B cell (primary cell): Measurements from ENCODE around the gene ZNF146. TPM values are rescaled to one million over a fixed set of nuclear protein-coding genes. Genes with fewer than 3 reads are reported as not detected.
"Not testable (repeated sequence)": the region's sequence is repeated elsewhere in the genome, so short reads cannot be mapped to it uniquely, and the experiment has no call there.

Experiments
- ATAC-seq: fragments of 200-7000 bp; cut with Tn5 transposase; one replicate; pipeline ENCODE4 v1.10.0; 2021; ENCODE audit warnings: low read depth, mild to moderate bottlenecking, moderate number of reproducible peaks, moderate library complexity
- CTCF ChIA-PET: fragments of 350-600 bp; sonication (Branson Sonifier 250); formaldehyde crosslinking; loops from one replicate; lab custom pipeline; 2021; ENCODE audit warnings: antibody characterized with exemption, inconsistent platforms; lab: Charles Lee
- POLR2A ChIA-PET: fragments of 350-600 bp; sonication (Branson Sonifier 250); formaldehyde crosslinking; loops from one replicate; lab custom pipeline; 2021; ENCODE audit warnings: antibody characterized with exemption; lab: Charles Lee
- DNase-seq: peaks from one replicate; pipeline ENCODE4 v3.0.0; 2013
- H2AFZ ChIP-seq: 2 replicates; pipeline ENCODE4 v1.6.1; 2012; ENCODE audit warnings: mild to moderate bottlenecking, low read depth, low read length; ENCODE audit not compliant: insufficient read depth, poor library complexity, severe bottlenecking
- H3K27ac ChIP-seq, 2 donors: 1 replicate in 1 of 2; 2 replicates in 1 of 2; pipeline ENCODE4 v1.5.1; 2012 to 2013; ENCODE audit warnings: low read length in 2 of 2, mild to moderate bottlenecking in 2 of 2, moderate library complexity in 1 of 2
- H3K27me3 ChIP-seq, 4 experiments: fragments of 200-600 bp in 1 of 4; sonication (generic) in 1 of 4; replicated peaks in 1 of 4; 1 replicate in 2 of 4; 2 replicates in 2 of 4; pipeline versions ENCODE4 v1.6.1 to v1.7.0; 2013 to 2016; ENCODE audit warnings: low read length in 3 of 4, mild to moderate bottlenecking in 2 of 4, mixed read lengths in 1 of 4, moderate library complexity in 1 of 4; ENCODE audit not compliant: insufficient read depth in 4 of 4, control insufficient read depth in 3 of 4; ENCODE audit errors: control extremely low read depth in 1 of 4
- H3K36me3 ChIP-seq, 2 experiments: replicated peaks in 1 of 2; 1 replicate in 1 of 2; 2 replicates in 1 of 2; pipeline versions ENCODE4 v1.6.1 to v1.7.1; 2013; ENCODE audit warnings: low read length in 1 of 2; ENCODE audit not compliant: insufficient read depth in 2 of 2, control insufficient read depth in 1 of 2; ENCODE audit errors: control extremely low read depth in 1 of 2, extremely low read depth in 1 of 2
- H3K4me1 ChIP-seq, 2 donors: fragments of 200-600 bp in 1 of 2; sonication (generic) in 1 of 2; 1 replicate in 1 of 2; 2 replicates in 1 of 2; pipeline versions ENCODE4 v1.5.1 to v1.6.1; 2013 to 2017; ENCODE audit warnings: low read length in 2 of 2; ENCODE audit not compliant: control insufficient read depth in 2 of 2, insufficient read depth in 2 of 2
- H3K4me2 ChIP-seq: replicated peaks from 2 replicates; pipeline ENCODE3; 2012; ENCODE audit warnings: mild to moderate bottlenecking, low read depth, low read length; ENCODE audit not compliant: poor library complexity, severe bottlenecking
- H3K4me3 ChIP-seq, 5 experiments: fragments of 200-600 bp in 1 of 5; sonication (generic) in 1 of 5; 1 replicate in 3 of 5; 2 replicates in 2 of 5; pipeline versions ENCODE4 v1.5.1 to v1.7.0; 2011 to 2016; ENCODE audit warnings: low read length in 4 of 5, mild to moderate bottlenecking in 4 of 5, low read depth in 2 of 5, control low read depth in 1 of 5, moderate library complexity in 1 of 5; ENCODE audit not compliant: insufficient read depth in 1 of 5; ENCODE audit errors: control extremely low read depth in 1 of 5, extremely low read depth in 1 of 5
- H3K79me2 ChIP-seq: fragments of 200-600 bp; sonication (generic); one replicate; pipeline ENCODE4 v1.6.0; 2016; ENCODE audit warnings: low read length; ENCODE audit not compliant: control insufficient read depth, insufficient read depth
- H3K9ac ChIP-seq: fragments of 200-600 bp; sonication (generic); 2 replicates; pipeline ENCODE4 v1.6.1; 2017; ENCODE audit warnings: mild to moderate bottlenecking, low read length, moderate library complexity
- H3K9me3 ChIP-seq, 3 donors: one replicate each; pipeline versions ENCODE4 v1.6.1 to v1.7.1; 2013; ENCODE audit warnings: low read length in 2 of 3; ENCODE audit not compliant: control insufficient read depth in 2 of 3, insufficient read depth in 1 of 3; ENCODE audit errors: control extremely low read depth in 1 of 3
- H4K20me1 ChIP-seq: 2 replicates; pipeline ENCODE4 v1.6.0; 2012; ENCODE audit warnings: mild to moderate bottlenecking, low read length; ENCODE audit not compliant: insufficient read depth, control insufficient read depth, poor library complexity, severe bottlenecking
- H3K27ac Mint-ChIP-seq: one replicate; pipeline ENCODE4 v1.8.0; 2021; ENCODE audit warnings: mixed read lengths
- H3K27me3 Mint-ChIP-seq: one replicate; pipeline ENCODE4 v1.8.0; 2021; ENCODE audit warnings: mixed read lengths
- H3K4me1 Mint-ChIP-seq: one replicate; pipeline ENCODE4 v1.8.0; 2021; ENCODE audit warnings: mixed read lengths
- H3K4me3 Mint-ChIP-seq: one replicate; pipeline ENCODE4 v1.8.0; 2021; ENCODE audit warnings: mixed read lengths
- H3K9me3 Mint-ChIP-seq: one replicate; pipeline ENCODE4 v1.8.0; 2022; ENCODE audit warnings: mixed read lengths; ENCODE audit not compliant: insufficient read depth
- WGBS: methylation state at CpG from one replicate; pipeline ENCODE4 v1.1.5; 2013; ENCODE audit warnings: missing lambda C conversion rate; ENCODE audit not compliant: insufficient coverage; 5-methylcytosine and 5-hydroxymethylcytosine counted together
- intact Hi-C: fragments of 100-400 bp; cut with micrococcal nuclease; formaldehyde crosslinking; loops from one replicate; pipeline ENCODE4 v1.10.0; 2022
- polyA plus RNA-seq: library from polyadenylated mRNA; depleted of rRNA; stranded (reverse); fragments of >200 nt; gene quantifications from 2 replicates; pipeline ENCODE4 v1.2.3, GENCODE V29; 2012
- small RNA-seq: library from RNA; depleted of rRNA; stranded (forward); fragments of <200 nt; gene quantifications from one replicate; pipeline ENCODE3, GENCODE V24; 2012; ENCODE audit warnings: low replicate concordance, low read depth; ENCODE audit not compliant: insufficient read length
- total RNA-seq, 2 donors: library from RNA; stranded (reverse); fragments of 120-200 nt in 1 of 2; gene quantifications; 1 replicate in 1 of 2; 2 replicates in 1 of 2; pipeline versions ENCODE4 v1.2.3 to v1.2.4, GENCODE V29; 2013 to 2022

The ZNF146 gene
- total and polyA plus RNA-seq, 2 donors (not counting 1 experiment from before 2014, with no cell fraction given) = 21.9 to 62.2 TPM

DNA sequence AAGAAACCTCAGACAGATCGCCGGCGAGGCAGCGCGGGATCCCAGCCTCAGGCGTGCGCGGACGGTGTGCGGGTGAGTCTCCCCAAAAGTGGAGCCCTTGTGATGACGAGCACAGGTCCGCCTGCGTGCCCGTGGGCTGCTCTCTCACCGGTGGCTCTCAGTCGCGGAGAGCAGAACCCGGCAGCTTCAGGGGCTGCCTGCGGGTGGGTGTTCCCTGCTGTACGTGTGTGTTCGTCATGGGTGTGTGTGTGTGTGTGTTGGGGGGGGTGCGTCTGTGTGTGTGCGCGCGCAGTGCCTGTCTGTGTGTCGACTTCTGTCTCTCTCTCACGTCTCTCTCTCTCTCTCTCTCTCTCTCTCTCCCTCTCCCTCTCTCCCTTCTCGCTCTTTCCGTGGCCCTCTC is 54.4 kb downstream of the ZNF146 start:
- POLR2A ChIA-PET, H3K79me2 ChIP-seq, H3K4me1 ChIP-seq, H3K9ac ChIP-seq, H3K27me3 ChIP-seq, H3K4me2 ChIP-seq, H2AFZ ChIP-seq, H3K9me3 Mint-ChIP-seq, H3K27ac ChIP-seq, H4K20me1 ChIP-seq, DNase-seq, ATAC-seq, intact Hi-C loops, CTCF ChIA-PET, H3K4me1 Mint-ChIP-seq, H3K4me3 Mint-ChIP-seq, H3K27ac Mint-ChIP-seq, H3K27me3 Mint-ChIP-seq, H3K4me3 ChIP-seq, H3K36me3 ChIP-seq: not testable (repeated sequence)
- H3K9me3 ChIP-seq = peaks cover 0 to 31% (median 0%) of the 10 kb centered on the region in 3 donors
- WGBS = no CpG with 5 or more reads among the region's 29 CpGs

Small RNA genes lying within 50 kb of the gene (small RNA-seq; reads per million reads assigned to genes)
- gene RF00019 = not detected

Other genes starting within 250 kb of the ZNF146 start
- 24.2 and 24.6 TPM in 2 replicates for gene SDHAF1, start 219.9 kb upstream of the ZNF146 start, total RNA-seq
- gene SDHAF1, start 219.9 kb upstream of the ZNF146 start, polyA plus RNA-seq = 11.8 and 22.0 TPM in 2 replicates
- 2.4 and 3.4 TPM in 2 replicates for gene SYNE4, start 206.3 kb upstream of the ZNF146 start, total RNA-seq
- gene SYNE4, start 206.3 kb upstream of the ZNF146 start, polyA plus RNA-seq = 2.3 and 2.5 TPM in 2 replicates
- 49.4 and 54.5 TPM in 2 replicates for gene ALKBH6, start 200.9 kb upstream of the ZNF146 start, total RNA-seq
- 56.5 and 65.5 TPM in 2 replicates for gene ALKBH6, start 200.9 kb upstream of the ZNF146 start, polyA plus RNA-seq
- 1.3 and 1.8 TPM in 2 replicates for gene CLIP3, start 182.2 kb upstream of the ZNF146 start, total RNA-seq
- 0.42 and 0.55 TPM in 2 replicates for gene CLIP3, start 182.2 kb upstream of the ZNF146 start, polyA plus RNA-seq
- 3.9 and 4.5 TPM in 2 replicates for gene THAP8, start 160.8 kb upstream of the ZNF146 start, total RNA-seq
- 2.8 and 5.7 TPM in 2 replicates for gene THAP8, start 160.8 kb upstream of the ZNF146 start, polyA plus RNA-seq
- 1.9 and 3.0 TPM in 2 replicates for gene WDR62, start 160.2 kb upstream of the ZNF146 start, total RNA-seq
- gene WDR62, start 160.2 kb upstream of the ZNF146 start, polyA plus RNA-seq = 1.8 and 1.9 TPM in 2 replicates
- gene OVOL3, start 104.0 kb upstream of the ZNF146 start, total RNA-seq = not detected in 2 replicates
- not detected in 2 replicates for gene OVOL3, start 104.0 kb upstream of the ZNF146 start, polyA plus RNA-seq
- 28.2 and 33.4 TPM in 2 replicates for gene POLR2I, start 100.2 kb upstream of the ZNF146 start, total RNA-seq
- 30.2 and 39.1 TPM in 2 replicates for gene POLR2I, start 100.2 kb upstream of the ZNF146 start, polyA plus RNA-seq
- 145 and 148 TPM in 2 replicates for gene TBCB, start 99.6 kb upstream of the ZNF146 start, total RNA-seq
- 187 and 193 TPM in 2 replicates for gene TBCB, start 99.6 kb upstream of the ZNF146 start, polyA plus RNA-seq
- gene CAPNS1, start 75.0 kb upstream of the ZNF146 start, total RNA-seq = 294 and 296 TPM in 2 replicates
- gene CAPNS1, start 75.0 kb upstream of the ZNF146 start, polyA plus RNA-seq = 201 and 272 TPM in 2 replicates
- not detected in 2 replicates for gene COX7A1, start 62.7 kb upstream of the ZNF146 start, total RNA-seq
- not detected in 2 replicates for gene COX7A1, start 62.7 kb upstream of the ZNF146 start, polyA plus RNA-seq
- 5.2 and 5.5 TPM in 2 replicates for gene ZNF565, start 441 bp upstream of the ZNF146 start, total RNA-seq
- 2.9 and 3.0 TPM in 2 replicates for gene ZNF565, start 441 bp upstream of the ZNF146 start, polyA plus RNA-seq
- 22.4 and 22.7 TPM in 2 replicates for gene ZFP14, start 164.1 kb downstream of the ZNF146 start, total RNA-seq
- 5.1 and 5.2 TPM in 2 replicates for gene ZFP14, start 164.1 kb downstream of the ZNF146 start, polyA plus RNA-seq
- 14.4 and 14.6 TPM in 2 replicates for gene ZFP82, start 203.5 kb downstream of the ZNF146 start, total RNA-seq
- gene ZFP82, start 203.5 kb downstream of the ZNF146 start, polyA plus RNA-seq = 4.7 and 7.7 TPM in 2 replicates